Measurements from ENCODE around the gene PDIK1L.

The PDIK1L gene

DNA sequence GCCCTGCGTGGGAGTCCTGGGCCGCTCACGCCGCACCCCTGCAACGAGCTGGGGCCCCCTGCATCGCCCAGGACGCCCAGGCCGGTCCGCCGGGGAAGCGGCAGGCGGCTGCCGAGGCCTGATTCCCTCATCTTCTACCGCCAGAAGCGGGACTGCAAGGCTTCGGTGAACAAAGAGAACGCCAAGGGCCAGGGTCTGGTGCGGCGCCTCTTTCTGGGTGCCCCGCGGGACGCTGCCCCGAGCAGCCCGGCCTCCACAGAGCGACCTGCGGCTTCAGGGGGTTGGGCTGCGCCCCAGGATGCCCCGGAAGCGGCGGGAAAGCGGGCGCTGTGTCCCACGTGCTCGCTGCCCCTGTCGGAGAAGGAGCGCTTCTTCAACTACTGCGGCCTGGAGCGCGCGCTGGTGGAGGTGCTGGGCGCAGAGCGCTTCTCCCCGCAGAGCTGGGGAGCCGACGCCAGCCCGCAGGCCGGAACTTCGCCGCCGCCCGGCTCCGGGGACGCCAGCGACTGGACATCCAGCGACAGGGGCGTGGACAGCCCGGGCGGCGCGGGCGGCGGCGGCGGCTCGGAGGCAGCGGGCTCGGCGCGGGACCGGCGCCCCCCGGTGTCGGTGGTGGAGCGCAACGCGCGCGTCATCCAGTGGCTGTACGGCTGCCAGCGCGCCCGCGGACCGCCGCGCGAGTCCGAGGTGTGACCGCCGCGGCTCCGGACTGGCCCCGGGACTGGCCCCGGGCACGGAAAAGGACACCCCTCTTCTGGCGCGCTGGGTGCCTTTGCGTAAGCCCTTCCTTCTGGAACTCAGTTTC, 50.0 kb downstream of the PDIK1L start (continued):
- TF ChIP-seq, protein P1, sequence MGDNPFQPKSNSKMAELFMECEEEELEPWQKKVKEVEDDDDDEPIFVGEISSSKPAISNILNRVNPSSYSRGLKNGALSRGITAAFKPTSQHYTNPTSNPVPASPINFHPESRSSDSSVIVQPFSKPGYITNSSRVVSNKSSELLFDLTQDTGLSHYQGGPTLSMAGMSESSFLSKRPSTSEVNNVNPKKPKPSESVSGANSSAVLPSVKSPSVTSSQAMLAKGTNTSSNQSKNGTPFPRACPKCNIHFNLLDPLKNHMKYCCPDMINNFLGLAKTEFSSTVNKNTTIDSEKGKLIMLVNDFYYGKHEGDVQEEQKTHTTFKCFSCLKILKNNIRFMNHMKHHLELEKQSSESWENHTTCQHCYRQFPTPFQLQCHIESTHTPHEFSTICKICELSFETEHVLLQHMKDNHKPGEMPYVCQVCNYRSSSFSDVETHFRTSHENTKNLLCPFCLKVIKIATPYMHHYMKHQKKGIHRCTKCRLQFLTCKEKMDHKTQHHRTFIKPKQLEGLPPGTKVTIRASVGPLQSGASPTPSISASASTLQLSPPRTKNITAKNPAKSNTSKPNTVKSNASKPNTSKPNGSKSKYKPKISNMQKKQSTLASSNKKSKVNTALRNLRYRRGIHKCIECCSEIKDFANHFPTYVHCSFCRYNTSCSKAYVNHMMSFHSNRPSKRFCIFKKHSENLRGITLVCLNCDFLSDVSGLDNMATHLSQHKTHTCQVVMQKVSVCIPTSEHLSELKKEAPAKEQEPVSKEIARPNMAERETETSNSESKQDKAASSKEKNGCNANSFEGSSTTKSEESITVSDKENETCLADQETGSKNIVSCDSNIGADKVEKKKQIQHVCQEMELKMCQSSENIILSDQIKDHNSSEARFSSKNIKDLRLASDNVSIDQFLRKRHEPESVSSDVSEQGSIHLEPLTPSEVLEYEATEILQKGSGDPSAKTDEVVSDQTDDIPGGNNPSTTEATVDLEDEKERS (tag by site-specific recombination; IDR thresholded peaks at IDR 0.05): no peak
- TF ChIP-seq ZNF585B (tag by site-specific recombination; IDR thresholded peaks at IDR 0.05): no peak
- TF ChIP-seq, protein P2, sequence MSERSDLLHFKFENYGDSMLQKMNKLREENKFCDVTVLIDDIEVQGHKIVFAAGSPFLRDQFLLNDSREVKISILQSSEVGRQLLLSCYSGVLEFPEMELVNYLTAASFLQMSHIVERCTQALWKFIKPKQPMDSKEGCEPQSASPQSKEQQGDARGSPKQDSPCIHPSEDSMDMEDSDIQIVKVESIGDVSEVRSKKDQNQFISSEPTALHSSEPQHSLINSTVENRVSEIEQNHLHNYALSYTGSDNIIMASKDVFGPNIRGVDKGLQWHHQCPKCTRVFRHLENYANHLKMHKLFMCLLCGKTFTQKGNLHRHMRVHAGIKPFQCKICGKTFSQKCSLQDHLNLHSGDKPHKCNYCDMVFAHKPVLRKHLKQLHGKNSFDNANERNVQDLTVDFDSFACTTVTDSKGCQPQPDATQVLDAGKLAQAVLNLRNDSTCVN (tag by site-specific recombination; optimal IDR thresholded peaks at IDR 0.05): peak; percentile 66
- TF ChIP-seq ZXDB (tag by site-specific recombination; IDR thresholded peaks at IDR 0.05): no peak
- TF ChIP-seq, protein P3, sequence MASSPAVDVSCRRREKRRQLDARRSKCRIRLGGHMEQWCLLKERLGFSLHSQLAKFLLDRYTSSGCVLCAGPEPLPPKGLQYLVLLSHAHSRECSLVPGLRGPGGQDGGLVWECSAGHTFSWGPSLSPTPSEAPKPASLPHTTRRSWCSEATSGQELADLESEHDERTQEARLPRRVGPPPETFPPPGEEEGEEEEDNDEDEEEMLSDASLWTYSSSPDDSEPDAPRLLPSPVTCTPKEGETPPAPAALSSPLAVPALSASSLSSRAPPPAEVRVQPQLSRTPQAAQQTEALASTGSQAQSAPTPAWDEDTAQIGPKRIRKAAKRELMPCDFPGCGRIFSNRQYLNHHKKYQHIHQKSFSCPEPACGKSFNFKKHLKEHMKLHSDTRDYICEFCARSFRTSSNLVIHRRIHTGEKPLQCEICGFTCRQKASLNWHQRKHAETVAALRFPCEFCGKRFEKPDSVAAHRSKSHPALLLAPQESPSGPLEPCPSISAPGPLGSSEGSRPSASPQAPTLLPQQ (tag by site-specific recombination; IDR thresholded peaks at IDR 0.05): 0 out of 2 replicates have a peak, but pooled peaks have one; percentile 31
- no peak for TF ChIP-seq ZNF157 (tag by site-specific recombination; IDR thresholded peaks at IDR 0.05)
- TF ChIP-seq BCL11B (tag by site-specific recombination; IDR thresholded peaks at IDR 0.05; ENCODE audit: low read depth): no peak
- TF ChIP-seq KLF8 (tag by site-specific recombination; IDR thresholded peaks at IDR 0.05): no peak
- TF ChIP-seq ZFP69B (tag by site-specific recombination; IDR thresholded peaks at IDR 0.05): no peak
- peak; percentile 63 for TF ChIP-seq ZNF335 (tag by site-specific recombination; conservative IDR thresholded peaks at IDR 0.05)
- no peak for TF ChIP-seq ZSCAN16 (tag by site-specific recombination; IDR thresholded peaks at IDR 0.05)
- no peak for TF ChIP-seq ZBTB48 (tag by site-specific recombination; IDR thresholded peaks at IDR 0.05)
- TF ChIP-seq ZNF785 (tag by site-specific recombination; IDR thresholded peaks at IDR 0.05): no peak
- TF ChIP-seq, protein P4, sequence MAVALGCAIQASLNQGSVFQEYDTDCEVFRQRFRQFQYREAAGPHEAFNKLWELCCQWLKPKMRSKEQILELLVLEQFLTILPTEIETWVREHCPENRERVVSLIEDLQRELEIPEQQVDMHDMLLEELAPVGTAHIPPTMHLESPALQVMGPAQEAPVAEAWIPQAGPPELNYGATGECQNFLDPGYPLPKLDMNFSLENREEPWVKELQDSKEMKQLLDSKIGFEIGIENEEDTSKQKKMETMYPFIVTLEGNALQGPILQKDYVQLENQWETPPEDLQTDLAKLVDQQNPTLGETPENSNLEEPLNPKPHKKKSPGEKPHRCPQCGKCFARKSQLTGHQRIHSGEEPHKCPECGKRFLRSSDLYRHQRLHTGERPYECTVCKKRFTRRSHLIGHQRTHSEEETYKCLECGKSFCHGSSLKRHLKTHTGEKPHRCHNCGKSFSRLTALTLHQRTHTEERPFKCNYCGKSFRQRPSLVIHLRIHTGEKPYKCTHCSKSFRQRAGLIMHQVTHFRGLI (tag by site-specific recombination; IDR thresholded peaks at IDR 0.05): peak; percentile 71
- 0 out of 2 replicates have a peak, but pooled peaks have one; percentile 10 for TF ChIP-seq GLIS1 (tag by site-specific recombination; IDR thresholded peaks at IDR 0.05)

DNA sequence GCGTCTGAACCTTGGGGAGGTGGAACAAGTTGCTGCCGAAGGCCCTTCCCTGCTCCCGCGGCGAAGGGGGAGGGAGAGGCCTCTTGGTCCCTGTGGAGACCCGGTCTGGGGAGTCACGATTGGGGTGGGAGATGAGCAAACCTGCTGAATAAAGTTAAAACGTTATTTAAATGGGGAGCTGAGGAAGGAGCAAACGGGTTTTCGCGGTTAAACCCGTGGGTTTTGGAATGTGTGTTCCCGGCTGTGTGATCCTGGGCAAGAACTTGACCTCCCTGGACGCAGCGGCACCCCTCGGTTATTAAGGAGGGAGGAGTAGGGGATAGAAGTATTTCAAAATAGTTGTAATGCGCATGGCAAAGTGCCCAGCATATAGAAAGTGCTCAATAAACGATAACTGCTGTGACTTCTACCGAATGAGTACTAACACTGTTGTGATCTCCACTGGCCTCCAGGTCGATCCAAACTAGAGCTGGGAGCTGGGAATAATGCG, 50.6 kb downstream of the PDIK1L start:
- POLR2A ChIA-PET: interaction anchor here (1.0 kb wide), 1 partner anchor 7 kb away, joined by 4 read pairs; the partner anchor contains the start of gene ZNF593
- H3K9me3 ChIP-seq (ENCODE audit: control insufficient read depth, insufficient read depth, low read depth, low read length): no peaks in the 10 kb centered on the region
- peak overlapping the region; percentile 12; the same call in 1 of the 2 replicates for H3K4me3 ChIP-seq (ENCODE audit: low read depth, low read length)
- H3K27ac ChIP-seq (ENCODE audit: extremely low read depth, low read depth, low read length): no peak overlapping the region; the same call in 1 of the 2 replicates
- CTCF ChIA-PET: interaction anchor here (0.6 to 2.5 kb wide), 7 partner anchors 18 to 464 kb away, joined by 3 to 16 read pairs (median 4); no protein-coding TSS in a partner anchor
- no peaks in the 10 kb centered on the region; the same call in 1 of the 2 replicates for H3K4me1 ChIP-seq (ENCODE audit: control insufficient read depth, insufficient read depth, low read length)
- H3K36me3 ChIP-seq (ENCODE audit: control insufficient read depth in 2 of 2, insufficient read depth in 1 of 2, low read length in 2 of 2): no peaks in the 10 kb centered on the region
- TF ChIP-seq SP3 (tag by site-specific recombination; IDR thresholded peaks at IDR 0.05) (no peak), ZNF426 (tag by site-specific recombination; IDR thresholded peaks at IDR 0.05) (no peak), ZNF585B (tag by site-specific recombination; IDR thresholded peaks at IDR 0.05) (no peak), ZFHX2 (tag by site-specific recombination; conservative IDR thresholded peaks at IDR 0.05) (no peak), SCRT1 (tag by site-specific recombination; IDR thresholded peaks at IDR 0.05; ENCODE audit: borderline replicate concordance) (no peak), ZNF521 (tag by site-specific recombination; IDR thresholded peaks at IDR 0.05) (no peak), ZNF324 (tag by site-specific recombination; IDR thresholded peaks at IDR 0.05) (no peak)
- TF ChIP-seq, protein P5, sequence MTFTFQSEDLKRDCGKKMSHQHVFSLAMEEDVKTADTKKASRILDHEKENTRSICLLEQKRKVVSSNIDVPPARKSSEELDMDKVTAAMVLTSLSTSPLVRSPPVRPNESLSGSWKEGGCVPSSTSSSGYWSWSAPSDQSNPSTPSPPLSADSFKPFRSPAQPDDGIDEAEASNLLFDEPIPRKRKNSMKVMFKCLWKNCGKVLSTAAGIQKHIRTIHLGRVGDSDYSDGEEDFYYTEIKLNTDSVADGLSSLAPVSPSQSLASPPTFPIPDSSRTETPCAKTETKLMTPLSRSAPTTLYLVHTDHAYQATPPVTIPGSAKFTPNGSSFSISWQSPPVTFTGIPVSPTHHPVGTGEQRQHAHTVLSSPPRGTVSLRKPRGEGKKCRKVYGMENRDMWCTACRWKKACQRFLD (tag by site-specific recombination; IDR thresholded peaks at IDR 0.05): no peak
- TF ChIP-seq, protein P6, sequence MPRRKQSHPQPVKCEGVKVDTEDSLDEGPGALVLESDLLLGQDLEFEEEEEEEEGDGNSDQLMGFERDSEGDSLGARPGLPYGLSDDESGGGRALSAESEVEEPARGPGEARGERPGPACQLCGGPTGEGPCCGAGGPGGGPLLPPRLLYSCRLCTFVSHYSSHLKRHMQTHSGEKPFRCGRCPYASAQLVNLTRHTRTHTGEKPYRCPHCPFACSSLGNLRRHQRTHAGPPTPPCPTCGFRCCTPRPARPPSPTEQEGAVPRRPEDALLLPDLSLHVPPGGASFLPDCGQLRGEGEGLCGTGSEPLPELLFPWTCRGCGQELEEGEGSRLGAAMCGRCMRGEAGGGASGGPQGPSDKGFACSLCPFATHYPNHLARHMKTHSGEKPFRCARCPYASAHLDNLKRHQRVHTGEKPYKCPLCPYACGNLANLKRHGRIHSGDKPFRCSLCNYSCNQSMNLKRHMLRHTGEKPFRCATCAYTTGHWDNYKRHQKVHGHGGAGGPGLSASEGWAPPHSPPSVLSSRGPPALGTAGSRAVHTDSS (tag by site-specific recombination; IDR thresholded peaks at IDR 0.05): no peak
- TF ChIP-seq, protein P7, sequence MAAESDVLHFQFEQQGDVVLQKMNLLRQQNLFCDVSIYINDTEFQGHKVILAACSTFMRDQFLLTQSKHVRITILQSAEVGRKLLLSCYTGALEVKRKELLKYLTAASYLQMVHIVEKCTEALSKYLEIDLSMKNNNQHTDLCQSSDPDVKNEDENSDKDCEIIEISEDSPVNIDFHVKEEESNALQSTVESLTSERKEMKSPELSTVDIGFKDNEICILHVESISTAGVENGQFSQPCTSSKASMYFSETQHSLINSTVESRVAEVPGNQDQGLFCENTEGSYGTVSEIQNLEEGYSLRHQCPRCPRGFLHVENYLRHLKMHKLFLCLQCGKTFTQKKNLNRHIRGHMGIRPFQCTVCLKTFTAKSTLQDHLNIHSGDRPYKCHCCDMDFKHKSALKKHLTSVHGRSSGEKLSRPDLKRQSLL (tag by site-specific recombination; IDR thresholded peaks at IDR 0.05): no peak

Measured in HEK293 (cell line).